Colonic mucosa (tissue), 4 donors: ENCODE measurements around the gene NR3C2. TPM values are rescaled to one million over a fixed set of nuclear protein-coding genes. Genes with fewer than 3 reads are reported as not detected.

ENCODE experiments used
- DNase-seq: peaks from one replicate; pipeline ENCODE4 v3.0.0-alpha.2; 2020
- H3K27ac ChIP-seq: fragments of 200-600 bp; one replicate; pipeline ENCODE4 v1.8.0; 2021
- H3K27me3 ChIP-seq: fragments of 200-600 bp; one replicate; pipeline ENCODE4 v1.8.0; 2021
- H3K36me3 ChIP-seq: fragments of 200-600 bp; one replicate; pipeline ENCODE4 v1.8.0; 2021
- H3K4me1 ChIP-seq: fragments of 200-600 bp; one replicate; pipeline ENCODE4 v1.8.0; 2021; ENCODE audit warnings: mild to moderate bottlenecking
- H3K4me3 ChIP-seq: fragments of 200-600 bp; one replicate; pipeline ENCODE4 v1.8.0; 2021
- H3K9ac ChIP-seq, 2 donors: one replicate each; pipeline ENCODE4 v1.7.0; 2013; ENCODE audit warnings: control low read depth in 2 of 2, low read depth in 2 of 2, low read length in 2 of 2
- H3K9me3 ChIP-seq: fragments of 200-600 bp; one replicate; pipeline ENCODE4 v1.8.0; 2021
- CTCF ChIP-seq: fragments of 200-600 bp; IDR thresholded peaks from one replicate; pipeline ENCODE4 v1.8.0; 2022; ENCODE audit warnings: antibody characterized with exemption, mild to moderate bottlenecking
- intact Hi-C: fragments of 100-400 bp; cut with DNase I; formaldehyde crosslinking; loops from one replicate; pipeline ENCODE4 v1.14.1; 2022
- total RNA-seq, 2 donors: library from RNA; stranded (reverse); fragmentation: NEBNext Ultra II Directional in 1 of 2; extraction: Animal tissue kit (Norgen Biotek cat#: 25700) in 1 of 2; gene quantifications; one replicate each; pipeline ENCODE4 v1.2.1, GENCODE V29; 2021
- donor health status: healthy.
- donor health status: DM: no; HTN: no; CAD: no.
- donor health status: DM: no; HTN: no; CAD: no.

Gene NR3C2
- total RNA-seq, 2 donors from 2014 or later = 74.8 to 96.0 TPM

DNA sequence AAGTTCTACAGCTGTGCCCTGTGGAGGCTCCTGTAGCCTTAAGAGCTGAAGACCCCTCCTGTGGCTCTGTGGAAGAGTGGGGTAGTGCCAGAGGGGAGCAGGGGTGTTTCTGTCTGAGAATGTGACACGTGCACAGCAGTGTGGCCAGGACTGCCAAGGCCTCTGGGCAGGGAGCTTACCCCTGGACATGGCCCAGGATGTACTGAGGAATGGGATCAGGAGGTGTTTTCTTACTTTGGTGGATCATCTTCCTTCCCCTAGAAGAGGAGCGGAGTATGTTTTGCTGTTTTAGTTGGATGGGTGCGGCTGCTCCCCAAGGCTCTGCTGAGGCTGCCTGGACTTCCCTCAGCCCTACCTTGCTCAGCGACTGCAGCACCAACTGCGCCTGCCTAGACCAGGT is 367.8 kb downstream of the NR3C2 start:
- H3K27me3 ChIP-seq = no peaks in the 10 kb centered on the region
- no peaks in the 10 kb centered on the region for H3K36me3 ChIP-seq
- H3K27ac ChIP-seq = no peak overlapping the region
- TF ChIP-seq CTCF = no peak
- no peak overlapping the region for H3K9ac ChIP-seq
- H3K4me3 ChIP-seq = no peak overlapping the region
- intact Hi-C loops = no loop called here
- no peaks in the 10 kb centered on the region for H3K9me3 ChIP-seq
- no peaks in the 10 kb centered on the region for H3K4me1 ChIP-seq
- no peak for DNase-seq

DNA sequence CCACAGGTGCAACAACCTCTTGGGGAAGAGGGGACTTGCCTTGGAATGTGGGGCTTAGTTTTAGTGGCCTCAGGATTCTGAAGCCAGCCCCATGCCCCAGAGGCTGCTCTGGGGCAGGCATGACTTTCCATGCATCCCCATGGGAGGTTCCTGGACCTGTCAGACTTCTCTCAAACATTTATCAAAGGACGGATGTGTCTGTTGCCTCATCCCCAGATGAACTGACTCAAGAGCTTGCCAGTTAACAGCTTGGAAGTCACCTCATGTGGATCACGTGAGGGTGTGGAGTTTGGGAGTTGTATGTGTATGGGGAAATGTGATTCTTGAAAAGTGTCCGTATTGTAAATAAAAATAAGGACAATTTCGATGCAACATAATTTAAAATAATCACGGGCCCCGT is 368.9 kb downstream of the NR3C2 start:
- Histone ChIP-seq H3K27me3 (no peaks in the 10 kb centered on the region), H3K4me3 (no peak overlapping the region), H3K36me3 (no peaks in the 10 kb centered on the region), H3K27ac (no peak overlapping the region), H3K9ac (no peak overlapping the region), H3K9me3 (no peaks in the 10 kb centered on the region), H3K4me1 (no peaks in the 10 kb centered on the region)
- TF ChIP-seq CTCF = no peak
- intact Hi-C loops = no loop called here
- no peak for DNase-seq

GRCh38 chr4:148072789-148073188 is 369.4 kb downstream of the NR3C2 start:
- H3K36me3 ChIP-seq = no peaks in the 10 kb centered on the region
- DNase-seq = no peak
- H3K4me1 ChIP-seq = no peaks in the 10 kb centered on the region
- H3K27me3 ChIP-seq = no peaks in the 10 kb centered on the region
- no peaks in the 10 kb centered on the region for H3K9me3 ChIP-seq
- no peak overlapping the region for H3K4me3 ChIP-seq
- no peak for TF ChIP-seq CTCF
- no peak overlapping the region for H3K9ac ChIP-seq
- intact Hi-C loops = no loop called here
- H3K27ac ChIP-seq = no peak overlapping the region

DNA sequence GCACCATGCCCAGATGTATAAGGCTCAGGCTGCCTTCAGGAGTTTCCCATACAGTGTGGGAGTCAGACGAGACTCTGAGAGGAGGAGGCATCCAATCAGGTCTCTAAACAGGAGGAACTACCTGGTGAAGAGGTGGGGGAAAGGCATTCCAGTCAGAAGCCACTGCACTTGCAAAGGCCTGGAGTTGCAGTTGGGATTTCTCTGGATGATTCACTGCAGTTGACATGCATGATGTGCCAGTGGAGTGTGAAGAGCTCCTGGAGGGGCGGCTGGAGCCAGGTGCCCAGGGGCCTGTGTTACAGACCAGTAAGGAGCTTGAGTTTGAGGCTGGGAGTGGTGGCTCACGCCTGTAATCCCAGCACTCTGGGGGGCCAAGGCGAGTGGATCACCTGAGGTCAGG is 371.2 kb downstream of the NR3C2 start:
- Histone ChIP-seq H3K9me3 (no peaks in the 10 kb centered on the region), H3K4me3 (no peak overlapping the region), H3K27me3 (no peaks in the 10 kb centered on the region), H3K4me1 (no peaks in the 10 kb centered on the region), H3K9ac (no peak overlapping the region), H3K36me3 (no peaks in the 10 kb centered on the region), H3K27ac (no peak overlapping the region)
- TF ChIP-seq CTCF = no peak
- no peak for DNase-seq
- intact Hi-C loops = no loop called here

DNA sequence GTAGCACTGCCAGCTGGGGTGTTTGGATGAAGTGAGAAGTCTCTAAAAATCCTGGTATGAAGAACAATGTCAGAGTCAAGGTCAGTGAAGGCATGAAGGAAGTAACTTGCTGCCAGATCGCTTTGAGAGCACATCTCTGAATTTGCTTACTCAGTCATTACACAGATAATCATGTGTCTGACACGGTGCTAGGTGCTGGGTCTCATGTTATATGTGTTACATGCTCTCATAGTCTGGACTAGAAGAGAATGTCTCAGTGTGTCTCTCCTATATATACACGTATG is 372.4 kb downstream of the NR3C2 start:
- no peak for TF ChIP-seq CTCF
- H3K4me1 ChIP-seq = no peaks in the 10 kb centered on the region
- intact Hi-C loops = no loop called here
- no peaks in the 10 kb centered on the region for H3K27me3 ChIP-seq
- no peaks in the 10 kb centered on the region for H3K36me3 ChIP-seq
- H3K4me3 ChIP-seq = no peak overlapping the region
- DNase-seq = no peak
- no peak overlapping the region for H3K27ac ChIP-seq
- H3K9me3 ChIP-seq = no peaks in the 10 kb centered on the region
- no peak overlapping the region for H3K9ac ChIP-seq
